ENCODE data around the gene VRTN.

DNA sequence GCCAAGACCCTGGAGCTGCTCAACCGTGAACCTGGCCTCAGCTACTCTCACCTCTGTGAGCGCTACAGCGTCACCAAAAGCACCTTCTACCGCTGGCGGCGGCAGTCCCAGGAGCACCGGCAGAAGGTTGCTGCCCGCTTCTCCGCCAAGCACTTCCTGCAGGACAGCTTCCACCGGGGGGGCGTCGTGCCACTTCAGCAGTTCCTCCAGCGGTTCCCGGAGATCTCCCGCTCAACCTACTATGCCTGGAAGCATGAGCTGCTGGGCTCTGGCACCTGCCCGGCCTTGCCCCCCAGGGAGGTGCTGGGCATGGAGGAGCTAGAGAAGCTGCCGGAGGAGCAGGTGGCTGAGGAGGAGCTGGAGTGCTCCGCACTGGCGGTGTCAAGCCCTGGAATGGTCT, 9.3 kb downstream of the VRTN start:
- TF ChIP-seq POLR2AphosphoS5 (IDR thresholded peaks at IDR 0.05) (no peak), POLR2A (IDR thresholded peaks at IDR 0.05) (no peak), CTCF (IDR thresholded peaks at IDR 0.05) (no peak)
